Measurements from ENCODE around the gene BUB1B. TPM values are rescaled to one million over a fixed set of nuclear protein-coding genes. Genes with fewer than 3 reads are reported as not detected.

The BUB1B gene
- total RNA-seq, 2 experiments from 2014 or later: 166 to 192 TPM

GRCh38 chr15:40161693-40162391 lies 973 bp downstream of the BUB1B start:
- H3K4me3 ChIP-seq (ENCODE audit: low read depth, low read length, poor library complexity, severe bottlenecking): peak overlapping the region; percentile 91
- peak overlapping the region; percentile 68 for H3K27ac ChIP-seq (ENCODE audit: low read depth, low read length, poor library complexity, severe bottlenecking)
- peak overlapping the region; percentile 85 for H3K4me2 ChIP-seq (ENCODE audit: low read length)
- BruUV-seq (replicated peaks): no TSS peak
- H3K4me1 ChIP-seq (ENCODE audit: insufficient read depth, low read length, poor library complexity, severe bottlenecking): peaks cover 28% of the 10 kb centered on the region
- H4K20me1 ChIP-seq (ENCODE audit: insufficient read depth, low read length): peaks cover 26% of the 10 kb centered on the region
- intact Hi-C loops (cut with micrococcal nuclease; ENCODE audit: unreplicated experiment): loop anchor here (1.0 to 10.0 kb wide), 3 partner anchors 53 to 377 kb away; partner anchors contain the start of genes BMF and FSIP1
- H3K9me3 ChIP-seq (ENCODE audit: low read length): no peaks in the 10 kb centered on the region
- no peak overlapping the region; the same call in 1 of the 2 replicates for H2AFZ ChIP-seq (ENCODE audit: low read length)
- peaks cover 57% of the 10 kb centered on the region for H3K36me3 ChIP-seq (ENCODE audit: insufficient read depth, low read length)
- TF ChIP-seq CTCF (conservative IDR thresholded peaks at IDR 0.05; ENCODE audit: low read length) (no peak), EZH2phosphoT487 (IDR thresholded peaks at IDR 0.05; ENCODE audit: borderline replicate concordance, low read depth, low read length) (no peak)
- H3K79me2 ChIP-seq (ENCODE audit: insufficient read depth, low read depth, low read length): peaks cover 60% of the 10 kb centered on the region
- DNase-seq (ENCODE audit: low spot score): peak; percentile 75
- CTCF ChIA-PET (ENCODE audit: unreplicated experiment): interaction anchor here (0.8 to 1.8 kb wide), 4 partner anchors 55 to 362 kb away, joined by 3 to 9 read pairs (median 3); no protein-coding TSS in a partner anchor
- H3K9me2 ChIP-seq (ENCODE audit: insufficient read depth, low read length): no peaks in the 10 kb centered on the region
- POLR2A ChIA-PET: interaction anchor here (0.6 to 3.7 kb wide), 20 partner anchors 13 to 159 kb away, joined by 3 to 31 read pairs (median 4); no protein-coding TSS in a partner anchor

DNA sequence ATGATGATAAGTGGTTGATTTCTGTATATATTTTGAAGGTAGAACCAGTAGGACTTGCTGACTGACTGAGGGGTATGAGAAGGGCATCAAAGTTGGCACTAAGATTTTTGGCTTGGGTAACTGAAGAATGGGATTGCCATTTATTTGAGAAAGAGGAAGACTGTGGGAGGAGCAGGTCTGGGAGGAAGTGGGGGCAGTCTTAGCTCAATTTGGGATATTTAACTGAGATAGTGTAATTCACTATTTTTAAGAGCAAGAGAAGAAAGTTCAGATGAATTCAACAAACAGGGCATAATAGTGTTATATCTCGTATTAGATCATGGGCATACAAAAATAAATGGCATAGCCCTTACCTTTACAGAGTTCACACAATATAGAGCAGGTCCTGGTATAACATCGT lies 1.7 kb downstream of the BUB1B start:
- Histone ChIP-seq H3K4me2 (ENCODE audit: low read length) (peak overlapping the region; percentile 85), H3K79me2 (ENCODE audit: insufficient read depth, low read depth, low read length) (peaks cover 67% of the 10 kb centered on the region), H4K20me1 (ENCODE audit: insufficient read depth, low read length) (peaks cover 26% of the 10 kb centered on the region), H3K9me3 (ENCODE audit: low read length) (no peaks in the 10 kb centered on the region), H3K4me3 (ENCODE audit: low read depth, low read length, poor library complexity, severe bottlenecking) (peak overlapping the region; percentile 91), H3K4me1 (ENCODE audit: insufficient read depth, low read length, poor library complexity, severe bottlenecking) (peaks cover 28% of the 10 kb centered on the region), H3K27ac (ENCODE audit: low read depth, low read length, poor library complexity, severe bottlenecking) (peak overlapping the region; percentile 68), H3K36me3 (ENCODE audit: insufficient read depth, low read length) (peaks cover 65% of the 10 kb centered on the region), H3K9me2 (ENCODE audit: insufficient read depth, low read length) (no peaks in the 10 kb centered on the region), H2AFZ (ENCODE audit: low read length) (no peak overlapping the region)
- DNase-seq (ENCODE audit: low spot score): no peak
- CTCF ChIA-PET (ENCODE audit: unreplicated experiment): interaction anchor here (1.0 to 1.8 kb wide), 2 partner anchors 56 to 58 kb away, joined by 3 to 9 read pairs; no protein-coding TSS in a partner anchor
- BruUV-seq (replicated peaks): no TSS peak
- POLR2A ChIA-PET: interaction anchor here (0.6 to 3.7 kb wide), 14 partner anchors 22 to 160 kb away, joined by 3 to 31 read pairs (median 5); no protein-coding TSS in a partner anchor
- TF ChIP-seq EZH2phosphoT487 (IDR thresholded peaks at IDR 0.05; ENCODE audit: borderline replicate concordance, low read depth, low read length) (no peak), CTCF (conservative IDR thresholded peaks at IDR 0.05; ENCODE audit: low read length) (no peak)
- intact Hi-C loops (cut with micrococcal nuclease; ENCODE audit: unreplicated experiment): loop anchor here (1.0 to 10.0 kb wide), 2 partner anchors 117 to 378 kb away; partner anchors contain the start of gene FSIP1

Data from OCI-LY7 (cell line).